Thyroid gland (tissue), 4 donors: ENCODE results near the gene LMBR1. TPM values are rescaled to one million over a fixed set of nuclear protein-coding genes. Genes with fewer than 3 reads are reported as not detected.
"Not testable (repeated sequence)": the region's sequence is repeated elsewhere in the genome, so short reads cannot be mapped to it uniquely, and the experiment has no call there.

ENCODE experiments used
- DNase-seq, 2 donors: peaks; one replicate each; pipeline ENCODE4 v3.0.0-alpha.2; 2019
- H3K27ac ChIP-seq, 3 donors: fragments of 200-600 bp; sonication (generic); 1 replicate in 2 of 3; 2 replicates in 1 of 3; pipeline ENCODE4 v1.5.1; 2016 to 2019; ENCODE audit warnings: mild to moderate bottlenecking in 1 of 3, moderate library complexity in 1 of 3
- H3K27me3 ChIP-seq: fragments of 200-600 bp; sonication (generic); one replicate; pipeline ENCODE4 v1.5.1; 2019
- H3K36me3 ChIP-seq, 2 donors: fragments of 200-600 bp; sonication (generic); one replicate each; pipeline ENCODE4 v1.5.1; 2016 to 2019
- H3K4me1 ChIP-seq, 2 donors: fragments of 200-600 bp; sonication (generic); one replicate each; pipeline ENCODE4 v1.5.1; 2017 to 2019
- H3K4me3 ChIP-seq, 3 donors: fragments of 200-600 bp; sonication (generic); replicated peaks in 1 of 3; 1 replicate in 2 of 3; 2 replicates in 1 of 3; pipeline ENCODE4 v1.5.1; 2016; ENCODE audit warnings: mild to moderate bottlenecking in 1 of 3
- H3K9me3 ChIP-seq: fragments of 200-600 bp; sonication (generic); one replicate; pipeline ENCODE4 v1.5.1; 2017
- POLR2A ChIP-seq, 2 donors: fragments of 450-650 bp; IDR thresholded peaks; one replicate each; pipeline ENCODE4 v1.6.1; 2017; ENCODE audit warnings: antibody characterized with exemption in 2 of 2, mild to moderate bottlenecking in 2 of 2, moderate library complexity in 1 of 2
- WGBS, 2 donors: methylation state at CpG; one replicate each; pipeline ENCODE4 v1.1.5; 2017; 5-methylcytosine and 5-hydroxymethylcytosine counted together
- intact Hi-C: fragments of 100-400 bp; cut with DNase I; formaldehyde crosslinking; loops from one replicate; pipeline ENCODE4 v1.15.1; 2023
- total RNA-seq, 4 donors: library from RNA; depleted of rRNA; stranded (reverse); fragments of >200 nt; gene quantifications; one replicate each; pipeline ENCODE4 v1.2.3, GENCODE V29; 2016
- TF ChIP-seq, protein P1 (sequence below), 6 experiments: fragments of 200-600 bp in 3 of 6; fragments of 450-650 bp in 3 of 6; sonication (generic) in 3 of 6; IDR thresholded peaks; one replicate each; pipeline ENCODE4 v1.5.1; 2016 to 2019; ENCODE audit warnings: antibody characterized with exemption in 6 of 6, mild to moderate bottlenecking in 2 of 6, inconsistent platforms in 1 of 6, moderate library complexity in 1 of 6

The LMBR1 gene
- total RNA-seq, 4 donors from 2014 or later, result 73.9 to 205 (median 113) TPM

DNA sequence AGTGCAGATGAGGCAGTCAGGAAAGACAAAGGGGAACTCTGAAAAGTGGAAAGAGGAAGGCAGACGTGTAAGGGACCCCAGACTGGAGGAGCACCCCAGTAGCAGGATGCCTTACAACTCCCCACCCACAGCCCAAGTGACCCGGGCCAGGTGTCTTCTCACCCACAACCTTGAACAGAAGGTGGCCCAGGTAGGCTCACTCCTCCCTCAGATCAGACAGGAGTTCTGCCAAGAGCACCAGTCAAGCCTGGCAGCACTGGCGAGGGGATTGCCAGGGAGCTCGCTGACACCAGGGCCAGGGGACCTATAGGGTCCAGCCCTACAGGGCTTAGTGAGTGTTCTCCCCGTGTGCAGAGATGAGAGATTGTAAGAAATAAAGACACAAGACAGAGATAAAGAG lies 27.1 kb upstream of the LMBR1 start:
- no peak for TF ChIP-seq POLR2A (IDR thresholded peaks at IDR 0.05)
- TF ChIP-seq, protein P1, sequence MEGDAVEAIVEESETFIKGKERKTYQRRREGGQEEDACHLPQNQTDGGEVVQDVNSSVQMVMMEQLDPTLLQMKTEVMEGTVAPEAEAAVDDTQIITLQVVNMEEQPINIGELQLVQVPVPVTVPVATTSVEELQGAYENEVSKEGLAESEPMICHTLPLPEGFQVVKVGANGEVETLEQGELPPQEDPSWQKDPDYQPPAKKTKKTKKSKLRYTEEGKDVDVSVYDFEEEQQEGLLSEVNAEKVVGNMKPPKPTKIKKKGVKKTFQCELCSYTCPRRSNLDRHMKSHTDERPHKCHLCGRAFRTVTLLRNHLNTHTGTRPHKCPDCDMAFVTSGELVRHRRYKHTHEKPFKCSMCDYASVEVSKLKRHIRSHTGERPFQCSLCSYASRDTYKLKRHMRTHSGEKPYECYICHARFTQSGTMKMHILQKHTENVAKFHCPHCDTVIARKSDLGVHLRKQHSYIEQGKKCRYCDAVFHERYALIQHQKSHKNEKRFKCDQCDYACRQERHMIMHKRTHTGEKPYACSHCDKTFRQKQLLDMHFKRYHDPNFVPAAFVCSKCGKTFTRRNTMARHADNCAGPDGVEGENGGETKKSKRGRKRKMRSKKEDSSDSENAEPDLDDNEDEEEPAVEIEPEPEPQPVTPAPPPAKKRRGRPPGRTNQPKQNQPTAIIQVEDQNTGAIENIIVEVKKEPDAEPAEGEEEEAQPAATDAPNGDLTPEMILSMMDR (IDR thresholded peaks at IDR 0.05), result no peak
- DNase-seq, result no peak
- no peaks in the 10 kb centered on the region for H3K36me3 ChIP-seq
- H3K27ac ChIP-seq, result no peak overlapping the region
- H3K9me3 ChIP-seq, result no peaks in the 10 kb centered on the region
- H3K4me3 ChIP-seq, result no peak overlapping the region
- intact Hi-C loops, result no loop called here
- no peaks in the 10 kb centered on the region for H3K27me3 ChIP-seq
- H3K4me1 ChIP-seq, result no peaks in the 10 kb centered on the region
- WGBS, 2 donors, result 78 to 82% methylated on average over 5 of the region's 5 CpGs

DNA sequence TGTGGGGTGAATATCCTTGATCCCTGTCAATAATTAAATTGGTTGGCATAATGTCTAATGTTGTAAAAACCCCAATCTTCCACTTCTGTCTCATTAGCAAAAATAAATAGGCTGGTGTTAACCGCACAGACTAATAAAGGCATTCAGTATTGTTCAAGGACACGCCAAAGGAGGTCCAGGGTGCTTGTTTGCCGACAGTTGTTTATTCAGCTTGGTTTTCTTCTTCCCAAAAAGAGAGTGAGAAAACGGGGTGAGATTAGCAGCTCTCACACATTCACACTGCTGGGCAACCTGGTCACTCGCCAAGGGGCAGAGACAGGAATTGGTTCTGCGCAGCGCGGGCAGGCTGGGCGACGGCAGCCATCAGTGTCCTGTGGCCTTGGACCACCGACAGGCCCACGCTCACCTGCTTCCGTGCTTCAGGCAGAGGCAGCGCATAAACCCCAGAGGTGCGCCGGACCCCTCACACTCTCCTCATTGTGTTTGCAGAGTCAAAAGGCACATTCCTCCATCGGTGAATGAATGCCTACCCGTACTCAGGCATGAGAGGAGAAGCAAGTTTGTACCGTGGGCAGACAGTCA lies 26.2 kb upstream of the LMBR1 start:
- Histone ChIP-seq H3K4me1 (no peaks in the 10 kb centered on the region), H3K9me3 (no peaks in the 10 kb centered on the region), H3K36me3 (no peaks in the 10 kb centered on the region), H3K27ac (no peak overlapping the region), H3K27me3 (no peaks in the 10 kb centered on the region), H3K4me3 (no peak overlapping the region)
- no peak for DNase-seq
- TF ChIP-seq POLR2A (IDR thresholded peaks at IDR 0.05), result no peak
- TF ChIP-seq, protein P1 (IDR thresholded peaks at IDR 0.05), result no peak
- WGBS, 2 donors, result 79% methylated on average over 16 to 19 of the region's 19 CpGs
- intact Hi-C loops, result no loop called here

DNA sequence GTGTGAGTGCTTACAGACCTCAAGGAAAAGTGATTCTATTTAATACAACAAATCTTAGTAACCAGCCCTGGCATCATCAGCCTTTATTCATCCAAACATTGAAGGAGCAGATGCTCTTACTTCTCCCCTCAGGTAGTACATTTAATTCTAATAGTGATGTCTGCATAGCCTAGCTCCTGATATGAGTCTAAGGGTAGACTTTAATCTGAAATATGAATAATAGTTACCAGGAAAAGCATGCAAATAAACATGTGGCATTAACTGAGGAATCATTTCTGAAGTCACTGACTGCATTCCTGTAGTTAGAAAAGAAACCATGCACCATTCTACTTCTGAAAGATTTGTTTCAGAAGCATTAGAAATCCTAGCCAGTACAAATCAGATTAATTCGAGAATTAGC lies 25.7 kb upstream of the LMBR1 start:
- no peak for DNase-seq
- intact Hi-C loops, result no loop called here
- no peaks in the 10 kb centered on the region for H3K9me3 ChIP-seq
- no peak overlapping the region for H3K27ac ChIP-seq
- no peak overlapping the region for H3K4me3 ChIP-seq
- no peak for TF ChIP-seq POLR2A (IDR thresholded peaks at IDR 0.05)
- TF ChIP-seq, protein P1 (IDR thresholded peaks at IDR 0.05), result no peak
- no peaks in the 10 kb centered on the region for H3K36me3 ChIP-seq
- 69 to 80% methylated on average over 1 of the region's 1 CpG for WGBS, 2 donors
- no peaks in the 10 kb centered on the region for H3K27me3 ChIP-seq
- H3K4me1 ChIP-seq, result no peaks in the 10 kb centered on the region

DNA sequence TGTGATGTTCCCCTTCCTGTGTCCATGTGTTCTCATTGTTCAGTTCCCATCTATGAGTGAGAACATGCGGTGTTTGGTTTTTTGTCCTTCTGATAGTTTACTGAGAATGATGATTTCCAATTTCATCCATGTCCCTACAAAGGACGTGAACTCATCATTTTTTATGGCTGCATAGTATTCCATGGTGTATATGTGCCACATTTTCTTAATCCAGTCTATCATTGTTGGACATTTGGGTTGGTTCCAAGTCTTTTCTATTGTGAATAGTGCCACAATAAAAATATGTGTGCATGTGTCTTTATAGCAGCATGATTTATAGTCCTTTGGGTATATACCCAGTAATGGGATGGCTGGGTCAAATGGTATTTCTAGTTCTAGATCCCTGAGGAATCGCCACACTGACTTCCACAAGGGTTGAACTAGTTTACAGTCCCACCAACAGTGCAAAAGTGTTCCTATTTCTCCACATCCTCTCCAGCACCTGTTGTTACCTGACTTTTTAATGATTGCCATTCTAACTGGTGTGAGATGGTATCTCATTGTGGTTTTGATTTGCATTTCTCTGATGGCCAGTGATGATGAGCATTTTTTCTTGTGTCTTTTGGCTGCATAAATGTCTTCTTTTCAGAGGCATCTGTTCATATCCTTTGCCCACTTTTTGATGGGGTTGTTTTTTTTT lies 16.7 kb upstream of the LMBR1 start:
- H3K36me3 ChIP-seq, H3K9me3 ChIP-seq, intact Hi-C loops, H3K27ac ChIP-seq, DNase-seq, H3K27me3 ChIP-seq, H3K4me3 ChIP-seq: not testable (repeated sequence)
- peaks cover 0 to 13% of the 10 kb centered on the region in 2 donors for H3K4me1 ChIP-seq
- WGBS, 2 donors, result 87 to 94% methylated on average over 3 of the region's 3 CpGs

DNA sequence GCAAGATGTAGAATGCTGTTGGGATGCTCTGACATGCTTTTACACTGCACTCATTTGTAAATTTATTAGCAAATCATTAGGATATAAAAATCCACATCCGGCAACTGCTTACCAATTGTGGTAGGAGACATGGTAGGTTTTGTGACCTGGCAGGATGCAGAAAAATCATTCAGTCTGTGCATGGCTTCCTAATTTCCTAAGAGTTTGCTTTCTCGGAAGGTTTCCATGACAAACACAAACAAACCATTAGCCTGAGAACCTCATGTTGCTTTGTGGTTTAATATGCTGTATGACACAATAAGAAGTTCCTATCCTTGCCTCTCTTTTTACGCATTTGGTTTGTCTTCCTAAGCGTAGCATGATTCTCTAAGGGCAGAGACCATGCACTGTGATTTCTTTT lies 14.7 kb upstream of the LMBR1 start:
- H3K4me3 ChIP-seq, result no peak overlapping the region
- no peak overlapping the region for H3K27ac ChIP-seq
- H3K4me1 ChIP-seq, result peaks cover 0 to 13% of the 10 kb centered on the region in 2 donors
- no peak for TF ChIP-seq POLR2A (IDR thresholded peaks at IDR 0.05)
- TF ChIP-seq, protein P1 (IDR thresholded peaks at IDR 0.05), result no peak
- no peak for DNase-seq
- H3K27me3 ChIP-seq, result no peaks in the 10 kb centered on the region
- no peaks in the 10 kb centered on the region for H3K36me3 ChIP-seq
- H3K9me3 ChIP-seq, result no peaks in the 10 kb centered on the region
- intact Hi-C loops, result no loop called here
- WGBS, 2 donors, result 68 to 69% methylated on average over 4 of the region's 4 CpGs
